Right kidney (tissue), 1 donor: ENCODE results near the gene RRN3.
"Not testable (repeated sequence)": the region's sequence is repeated elsewhere in the genome, so short reads cannot be mapped to it uniquely, and the experiment has no call there.

ENCODE experiments used
- DNase-seq: peaks from one replicate; pipeline ENCODE4 v3.0.0-alpha.2; 2016

The RRN3 gene

GRCh38 chr16:15100372-15100987 lies 6.4 kb upstream of the RRN3 start:
- not testable (repeated sequence) for DNase-seq

GRCh38 chr16:15099366-15099909 lies 5.4 kb upstream of the RRN3 start:
- DNase-seq: not testable (repeated sequence)

GRCh38 chr16:15096583-15096972 lies 2.5 kb upstream of the RRN3 start:
- not testable (repeated sequence) for DNase-seq

- DNase-seq: not testable (repeated sequence)
These were observed 509 bp downstream of the RRN3 start for GRCh38 chr16:15093571-15093954.

GRCh38 chr16:15090663-15091269 lies 3.3 kb downstream of the RRN3 start:
- DNase-seq: not testable (repeated sequence)

- DNase-seq: not testable (repeated sequence)
These were observed 11.3 kb downstream of the RRN3 start for GRCh38 chr16:15082788-15083187.

- DNase-seq: not testable (repeated sequence)
These were observed 13.2 kb downstream of the RRN3 start for GRCh38 chr16:15080883-15081282.

- DNase-seq: not testable (repeated sequence)
These were observed 17.9 kb downstream of the RRN3 start for GRCh38 chr16:15076161-15076560.

GRCh38 chr16:15073101-15073500 lies 21.0 kb downstream of the RRN3 start:
- DNase-seq: no peak

GRCh38 chr16:15071916-15072769 lies 21.9 kb downstream of the RRN3 start:
- DNase-seq: peak; percentile 25

- not testable (repeated sequence) for DNase-seq
These were observed 23.1 kb downstream of the RRN3 start for GRCh38 chr16:15071013-15071412.

GRCh38 chr16:15066690-15067089 lies 27.4 kb downstream of the RRN3 start:
- not testable (repeated sequence) for DNase-seq

- DNase-seq: not testable (repeated sequence)
These were observed 28.1 kb downstream of the RRN3 start for GRCh38 chr16:15065961-15066360.

- DNase-seq: not testable (repeated sequence)
These were observed 31.8 kb downstream of the RRN3 start for GRCh38 chr16:15062085-15062810.

GRCh38 chr16:15059324-15059723 lies 34.7 kb downstream of the RRN3 start:
- DNase-seq: no peak

- DNase-seq: no peak
These were observed 36.2 kb downstream of the RRN3 start for GRCh38 chr16:15057681-15058417.

- DNase-seq: peak; percentile 77
These were observed 38.7 kb downstream of the RRN3 start for GRCh38 chr16:15055141-15056053.

- no peak for DNase-seq
These were observed 39.5 kb downstream of the RRN3 start for GRCh38 chr16:15054357-15055140.

- no peak for DNase-seq
These were observed 40.2 kb downstream of the RRN3 start for GRCh38 chr16:15053904-15054303.
